ENCODE results near the gene GPATCH11.

GPATCH11 gene

GRCh38 chr2:37119157-37119556 is 34.8 kb downstream of the GPATCH11 start:
- TF ChIP-seq CTCF (IDR thresholded peaks at IDR 0.05; ENCODE audit: low read depth, low read length, missing control alignments), result no peak
- no peak for DNase-seq (ENCODE audit: extremely low read depth, low read depth)
- H3K4me3 ChIP-seq (replicated peaks; ENCODE audit: low read depth, low read length), result no peak overlapping the region

- no peak overlapping the region for H3K4me3 ChIP-seq (replicated peaks; ENCODE audit: low read depth, low read length)
- TF ChIP-seq CTCF (IDR thresholded peaks at IDR 0.05; ENCODE audit: low read depth, low read length, missing control alignments), result no peak
- DNase-seq (ENCODE audit: extremely low read depth, low read depth), result no peak
These were observed 41.1 kb downstream of the GPATCH11 start for GRCh38 chr2:37125416-37125815.

- H3K4me3 ChIP-seq (replicated peaks; ENCODE audit: low read depth, low read length), result no peak overlapping the region
- TF ChIP-seq CTCF (IDR thresholded peaks at IDR 0.05; ENCODE audit: low read depth, low read length, missing control alignments), result no peak
- DNase-seq (ENCODE audit: extremely low read depth, low read depth), result no peak
These were observed 48.6 kb downstream of the GPATCH11 start for GRCh38 chr2:37132914-37133313.

- no peak for DNase-seq (ENCODE audit: extremely low read depth, low read depth)
- TF ChIP-seq CTCF (IDR thresholded peaks at IDR 0.05; ENCODE audit: low read depth, low read length, missing control alignments), result no peak
- no peak overlapping the region for H3K4me3 ChIP-seq (replicated peaks; ENCODE audit: low read depth, low read length)
These were observed 58.2 kb downstream of the GPATCH11 start for GRCh38 chr2:37142546-37142945.

- DNase-seq (ENCODE audit: extremely low read depth, low read depth), result no peak
- TF ChIP-seq CTCF (IDR thresholded peaks at IDR 0.05; ENCODE audit: low read depth, low read length, missing control alignments), result no peak
- no peak overlapping the region for H3K4me3 ChIP-seq (replicated peaks; ENCODE audit: low read depth, low read length)
These were observed 59.7 kb downstream of the GPATCH11 start for GRCh38 chr2:37143974-37144373.

GRCh38 chr2:37146062-37146461 is 61.7 kb downstream of the GPATCH11 start:
- TF ChIP-seq CTCF (IDR thresholded peaks at IDR 0.05; ENCODE audit: low read depth, low read length, missing control alignments), result no peak
- DNase-seq (ENCODE audit: extremely low read depth, low read depth), result no peak
- H3K4me3 ChIP-seq (replicated peaks; ENCODE audit: low read depth, low read length), result no peak overlapping the region

GRCh38 chr2:37148325-37148724 is 64.0 kb downstream of the GPATCH11 start:
- H3K4me3 ChIP-seq (replicated peaks; ENCODE audit: low read depth, low read length), result no peak overlapping the region
- no peak for TF ChIP-seq CTCF (IDR thresholded peaks at IDR 0.05; ENCODE audit: low read depth, low read length, missing control alignments)
- DNase-seq (ENCODE audit: extremely low read depth, low read depth), result no peak

Data from HFF-Myc (cell line).